ENCODE measurements around the gene CACNA1I. TPM values are rescaled to one million over a fixed set of nuclear protein-coding genes. Genes with fewer than 3 reads are reported as not detected.

CACNA1I gene
- total RNA-seq, 4 donors from 2014 or later: under 0.01 to 0.39 (median 0.33) TPM; not detected in 1

- Histone ChIP-seq H3K4me1 (peaks cover 6 to 15% (median 11%) of the 10 kb centered on the region in 4 donors), H3K9me3 (no peaks in the 10 kb centered on the region), H3K27ac (replicated peaks in 1 of 4) (no peak overlapping the region), H3K4me3 (no peak overlapping the region), H3K36me3 (no peaks in the 10 kb centered on the region), H3K27me3 (peaks cover 0 to 12% (median 0%) of the 10 kb centered on the region in 4 donors)
- intact Hi-C loops (cut with DNase I): loop anchor here (5.0 kb wide), 1 partner anchor 489 kb away; no protein-coding TSS in a partner anchor
- WGBS: 100% methylated on average over 1 of the region's 2 CpGs
- TF ChIP-seq EP300 (IDR thresholded peaks at IDR 0.05) (no peak), POLR2AphosphoS5 (IDR thresholded peaks at IDR 0.05) (no peak), CTCF (IDR thresholded peaks at IDR 0.05) (no peak), POLR2A (IDR thresholded peaks at IDR 0.05; ENCODE audit: low read depth) (no peak)
- no peak for DNase-seq (ENCODE audit: extremely low spot score)
Observed at GRCh38 chr22:39537975-39538374, 32.6 kb upstream of the CACNA1I start.

DNA sequence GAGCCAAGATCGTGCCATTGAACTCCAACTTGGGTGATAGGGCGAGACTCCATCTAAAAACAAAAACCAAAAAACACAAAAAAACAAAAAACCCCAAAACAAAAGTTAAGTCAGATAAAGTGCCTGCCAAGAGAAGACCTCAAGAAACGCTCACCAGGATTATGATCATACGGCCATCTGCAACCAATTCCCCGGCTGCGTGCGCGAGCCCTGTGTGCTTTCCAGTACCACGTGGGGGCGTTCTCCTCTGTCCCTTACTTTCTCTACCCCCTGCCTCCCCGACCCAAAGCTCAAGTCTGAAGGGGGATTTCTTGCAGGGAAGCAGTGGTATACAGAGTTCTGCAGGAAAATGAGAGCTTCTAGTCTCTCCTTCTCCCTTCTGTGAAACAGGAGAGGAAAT, 27.5 kb upstream of the CACNA1I start:
- intact Hi-C loops (cut with DNase I): no loop called here
- H3K9me3 ChIP-seq: no peaks in the 10 kb centered on the region
- H3K27me3 ChIP-seq: peaks cover 0 to 61% (median 0%) of the 10 kb centered on the region in 4 donors
- no peak for DNase-seq (ENCODE audit: extremely low spot score)
- 15% methylated on average over 11 of the region's 11 CpGs for WGBS
- no peaks in the 10 kb centered on the region for H3K36me3 ChIP-seq
- peaks cover 0 to 6% (median 0%) of the 10 kb centered on the region in 4 donors for H3K4me1 ChIP-seq
- H3K4me3 ChIP-seq: no peak overlapping the region
- no peak for TF ChIP-seq POLR2AphosphoS5 (IDR thresholded peaks at IDR 0.05)
- no peak for TF ChIP-seq POLR2A (IDR thresholded peaks at IDR 0.05; ENCODE audit: low read depth)
- no peak for TF ChIP-seq CTCF (IDR thresholded peaks at IDR 0.05)
- no peak for TF ChIP-seq EP300 (IDR thresholded peaks at IDR 0.05)
- no peak overlapping the region for H3K27ac ChIP-seq (replicated peaks in 1 of 4)

DNA sequence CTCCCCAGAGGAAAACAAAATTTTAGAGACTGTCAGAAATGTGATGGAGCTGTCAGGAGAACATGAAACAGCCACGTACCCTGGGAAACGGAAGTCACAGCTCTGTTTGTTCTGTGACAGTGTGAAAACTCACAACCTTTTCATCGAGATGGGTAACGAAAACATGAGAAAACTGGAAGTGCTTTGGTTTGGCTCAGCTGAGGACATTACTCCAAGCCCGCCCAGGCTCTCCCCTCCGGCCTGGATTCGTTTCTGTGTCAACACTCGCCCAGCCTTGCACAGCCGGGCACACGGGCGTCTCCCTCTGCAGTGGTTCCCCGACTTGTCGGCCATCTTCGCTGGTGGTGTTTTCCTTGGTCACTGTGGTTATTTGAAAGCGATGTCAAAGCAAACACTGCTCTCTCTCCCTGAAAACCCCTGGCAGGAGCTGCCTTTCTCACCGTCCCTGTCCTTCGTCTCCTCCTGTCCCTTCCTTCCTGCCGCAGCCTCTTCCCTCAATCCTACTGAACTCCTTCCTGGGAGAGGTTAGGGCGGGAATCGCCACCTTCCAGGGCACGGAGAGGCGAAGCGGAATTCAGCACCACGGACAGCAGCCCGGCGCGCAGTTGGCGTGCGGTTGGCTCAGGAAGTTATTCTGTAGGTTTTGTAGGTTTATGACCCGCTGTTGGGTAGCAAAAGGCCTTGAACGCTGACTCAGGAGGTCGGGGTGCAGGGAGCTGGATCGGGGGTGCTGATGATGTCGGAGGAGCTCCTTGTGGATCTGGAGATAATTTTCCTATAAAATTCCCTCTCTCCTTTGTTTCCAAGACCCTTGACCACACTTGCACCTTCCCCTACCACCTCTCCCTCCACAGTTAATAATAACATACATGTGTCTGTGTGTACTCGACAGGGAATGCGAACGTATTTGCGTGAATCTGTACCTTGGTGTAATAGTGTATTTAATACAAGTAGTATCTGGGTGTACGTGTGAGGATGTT, 24.9 kb upstream of the CACNA1I start:
- intact Hi-C loops (cut with DNase I): no loop called here
- no peaks in the 10 kb centered on the region for H3K9me3 ChIP-seq
- no peak overlapping the region for H3K27ac ChIP-seq (replicated peaks in 1 of 4)
- H3K4me1 ChIP-seq: peaks cover 0 to 6% (median 0%) of the 10 kb centered on the region in 4 donors
- H3K36me3 ChIP-seq: no peaks in the 10 kb centered on the region
- WGBS: 39% methylated on average over 34 of the region's 39 CpGs
- no peak overlapping the region for H3K4me3 ChIP-seq
- H3K27me3 ChIP-seq: peaks cover 0 to 87% (median 3%) of the 10 kb centered on the region in 4 donors
- no peak for DNase-seq (ENCODE audit: extremely low spot score)
- TF ChIP-seq POLR2A (IDR thresholded peaks at IDR 0.05; ENCODE audit: low read depth) (no peak), EP300 (IDR thresholded peaks at IDR 0.05) (no peak), POLR2AphosphoS5 (IDR thresholded peaks at IDR 0.05) (no peak), CTCF (IDR thresholded peaks at IDR 0.05) (no peak)

DNA sequence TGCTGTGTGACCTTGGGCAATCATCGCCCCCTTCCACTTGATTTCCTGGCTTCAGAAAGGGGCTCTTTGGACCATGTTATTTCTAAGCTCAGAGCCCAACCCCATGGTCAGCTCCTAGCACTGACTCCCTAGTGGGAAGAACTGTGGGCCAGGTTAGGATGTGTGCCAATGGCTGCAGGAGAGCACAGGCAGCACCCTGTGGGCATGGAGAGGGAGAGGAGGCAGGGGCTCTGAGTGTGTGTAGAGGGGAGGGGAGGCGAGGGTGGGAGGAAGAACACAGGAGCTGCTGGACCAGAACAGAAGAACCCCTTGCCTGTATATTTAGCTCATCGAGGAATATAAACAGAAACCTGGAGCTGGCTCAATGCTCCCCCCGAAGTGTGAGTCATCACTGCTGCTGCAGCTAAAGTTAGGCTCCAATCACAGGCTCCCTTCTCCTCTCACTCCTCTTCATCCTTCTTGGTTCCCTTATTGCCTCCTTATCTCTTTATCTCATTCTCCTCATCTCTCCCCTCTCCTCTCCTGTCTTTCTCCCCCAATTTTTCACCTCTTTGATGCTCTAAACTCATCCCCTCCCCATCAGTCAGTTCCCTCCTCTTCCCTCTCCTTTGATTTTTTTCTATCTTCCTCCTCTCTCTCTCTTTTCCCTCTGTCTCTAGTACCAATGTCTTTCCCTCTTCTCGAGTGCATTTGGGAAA, 23.5 kb upstream of the CACNA1I start:
- no peak for DNase-seq (ENCODE audit: extremely low spot score)
- Histone ChIP-seq H3K27me3 (peaks cover 0 to 96% (median 3%) of the 10 kb centered on the region in 4 donors), H3K27ac (replicated peaks in 1 of 4) (no peak overlapping the region), H3K36me3 (no peaks in the 10 kb centered on the region), H3K4me3 (no peak overlapping the region), H3K9me3 (no peaks in the 10 kb centered on the region), H3K4me1 (peaks cover 0 to 6% (median 0%) of the 10 kb centered on the region in 4 donors)
- TF ChIP-seq CTCF (IDR thresholded peaks at IDR 0.05) (no peak), POLR2AphosphoS5 (IDR thresholded peaks at IDR 0.05) (no peak), EP300 (IDR thresholded peaks at IDR 0.05) (no peak), POLR2A (IDR thresholded peaks at IDR 0.05; ENCODE audit: low read depth) (no peak)
- WGBS: 50% methylated on average over 5 of the region's 5 CpGs
- intact Hi-C loops (cut with DNase I): no loop called here

Measured in esophagus muscularis mucosa (tissue), 4 donors.